SK-N-SH (cell line): ENCODE data around the gene IGFBPL1. TPM values are rescaled to one million over a fixed set of nuclear protein-coding genes. Genes with fewer than 3 reads are reported as not detected.

Experiments
- CTCF ChIA-PET: fragments of 300-600, 350-600 bp; formaldehyde crosslinking; extraction: SDS; loops from one replicate; lab custom pipeline; 2021; lab: Yijun Ruan, JAX
- POLR2A ChIA-PET: fragments of 350-600 bp; sonication (Branson Sonifier 250); formaldehyde crosslinking; extraction: SDS; loops from one replicate; lab custom pipeline; 2020; ENCODE audit warnings: antibody characterized with exemption, inconsistent platforms; lab: Yijun Ruan, JAX
- DNase-seq: peaks from one replicate; pipeline ENCODE4 v3.0.0; 2012
- H2AFZ ChIP-seq: fragments of 200-600 bp; sonication (generic); 2 replicates; pipeline ENCODE4 v1.8.1; 2016; ENCODE audit warnings: antibody characterized with exemption, mild to moderate bottlenecking, low read depth
- H3F3A ChIP-seq: fragments of 200-600 bp; sonication (generic); replicated peaks from 2 replicates; pipeline ENCODE3; 2016; ENCODE audit warnings: antibody characterized with exemption, mild to moderate bottlenecking; ENCODE audit not compliant: insufficient read depth
- H3K27ac ChIP-seq, 2 experiments: fragments of 200-500 bp in 1 of 2; fragments of 200-600 bp in 1 of 2; sonication (Bioruptor generic) in 1 of 2; sonication (generic), shearing (Covaris generic) in 1 of 2; 2 replicates each; pipeline versions ENCODE4 v1.5.1 to v1.6.1; 2014 to 2016; ENCODE audit warnings: low read depth in 2 of 2, inconsistent platforms in 1 of 2, low read length in 1 of 2, mild to moderate bottlenecking in 1 of 2, mixed read lengths in 1 of 2
- H3K27me3 ChIP-seq: fragments of 200-600 bp; sonication (generic), shearing (Covaris generic); 2 replicates; pipeline ENCODE4 v1.6.1; 2016; ENCODE audit warnings: mixed run types; ENCODE audit not compliant: insufficient read depth
- H3K36me3 ChIP-seq, 2 experiments: fragments of 200-500 bp in 1 of 2; fragments of 200-600 bp in 1 of 2; sonication (Bioruptor generic) in 1 of 2; sonication (generic) in 1 of 2; replicated peaks in 1 of 2; 2 replicates each; pipeline versions ENCODE3 to v1.5.1; 2014 to 2016; ENCODE audit warnings: low read length in 1 of 2, mild to moderate bottlenecking in 1 of 2; ENCODE audit not compliant: insufficient read depth in 2 of 2, control insufficient read depth in 1 of 2
- H3K4me1 ChIP-seq, 2 experiments: fragments of 200-500 bp in 1 of 2; fragments of 200-600 bp in 1 of 2; sonication (Bioruptor generic) in 1 of 2; sonication (generic), shearing (Covaris generic) in 1 of 2; 2 replicates each; pipeline versions ENCODE4 v1.5.1 to v1.6.1; 2014 to 2016; ENCODE audit warnings: low read depth in 1 of 2, low read length in 1 of 2, mixed run types in 1 of 2; ENCODE audit not compliant: insufficient read depth in 2 of 2, control insufficient read depth in 1 of 2
- H3K4me2 ChIP-seq: fragments of 200-600 bp; sonication (generic), shearing (Covaris generic); 2 replicates; pipeline ENCODE4 v1.6.1; 2017; ENCODE audit warnings: mixed run types
- H3K4me3 ChIP-seq, 2 experiments: fragments of 200-500 bp in 1 of 2; fragments of 200-600 bp in 1 of 2; sonication (Bioruptor generic) in 1 of 2; sonication (generic), shearing (Covaris generic) in 1 of 2; 2 replicates each; pipeline versions ENCODE4 v1.5.1 to v1.8.1; 2014 to 2016; ENCODE audit warnings: low read depth in 2 of 2, inconsistent platforms in 1 of 2, low read length in 1 of 2, mild to moderate bottlenecking in 1 of 2, mixed read lengths in 1 of 2, moderate library complexity in 1 of 2
- H3K79me2 ChIP-seq: fragments of 200-600 bp; sonication (generic); 2 replicates; pipeline ENCODE4 v1.8.1; 2017; ENCODE audit warnings: mild to moderate bottlenecking; ENCODE audit not compliant: insufficient read depth
- H3K9ac ChIP-seq: fragments of 200-600 bp; sonication (generic); 2 replicates; pipeline ENCODE4 v1.6.1; 2017; ENCODE audit warnings: mixed run types
- H3K9me2 ChIP-seq: fragments of 200-600 bp; sonication (generic); 2 replicates; pipeline ENCODE4 v1.6.1; 2017; ENCODE audit warnings: mixed run types
- H3K9me3 ChIP-seq: fragments of 200-600 bp; sonication (generic); 2 replicates; pipeline ENCODE4 v1.6.1; 2017; ENCODE audit warnings: mixed run types, mild to moderate bottlenecking, moderate library complexity
- H4K20me1 ChIP-seq: fragments of 200-600 bp; sonication (generic); 2 replicates; pipeline ENCODE4 v1.6.1; 2017; ENCODE audit warnings: mild to moderate bottlenecking, mixed run types; ENCODE audit not compliant: insufficient read depth
- EP300 ChIP-seq, 2 experiments: IDR thresholded peaks; 2 replicates each; pipeline versions ENCODE4 v1.4.0 to v1.6.1; 2012; ENCODE audit warnings: borderline replicate concordance in 1 of 2, low read depth in 1 of 2, low read length in 1 of 2
- FOSL2 ChIP-seq: IDR thresholded peaks from 2 replicates; pipeline ENCODE4 v1.4.0; 2012; ENCODE audit warnings: low read depth, mild to moderate bottlenecking, moderate library complexity, borderline replicate concordance
- JUND ChIP-seq: IDR thresholded peaks from 2 replicates; pipeline ENCODE4 v1.4.0; 2012
- MEF2A ChIP-seq: IDR thresholded peaks from 2 replicates; pipeline ENCODE4 v1.4.0; 2012; ENCODE audit warnings: low read depth, borderline replicate concordance
- MXI1 ChIP-seq: IDR thresholded peaks from 2 replicates; pipeline ENCODE4 v1.6.1; 2012; ENCODE audit warnings: mild to moderate bottlenecking, low read depth, low read length, improper control_type of control experiment
- PBX3 ChIP-seq: IDR thresholded peaks from 2 replicates; pipeline ENCODE4; 2012
- YY1 ChIP-seq: IDR thresholded peaks from 2 replicates; pipeline ENCODE4 v1.4.0; 2012; ENCODE audit warnings: low read depth, mild to moderate bottlenecking
- WGBS: methylation state at CpG from one replicate; pipeline ENCODE4 v1.1.6; 2017; ENCODE audit warnings: low lambda C conversion rate; 5-methylcytosine and 5-hydroxymethylcytosine counted together
- polyA plus RNA-seq, 3 experiments: library from polyadenylated mRNA; depleted of rRNA; stranded (reverse); fragments of >200 nt; gene quantifications; 2 replicates each; pipeline ENCODE4 v1.2.3, GENCODE V29; 2012
- TF ChIP-seq, protein P1 (sequence below): IDR thresholded peaks from 2 replicates; pipeline ENCODE4 v1.4.0; 2012; ENCODE audit warnings: low read depth
- TF ChIP-seq, protein P2 (sequence below): fragments of 150-350 bp; IDR thresholded peaks from 2 replicates; pipeline ENCODE4 v1.6.1; 2017; ENCODE audit warnings: antibody characterized with exemption, low read length, low read depth, borderline replicate concordance

Gene IGFBPL1
- polyA plus RNA-seq, 1 of the 3 experiments (the other 2 are of a cell fraction) = 0.41 TPM

DNA sequence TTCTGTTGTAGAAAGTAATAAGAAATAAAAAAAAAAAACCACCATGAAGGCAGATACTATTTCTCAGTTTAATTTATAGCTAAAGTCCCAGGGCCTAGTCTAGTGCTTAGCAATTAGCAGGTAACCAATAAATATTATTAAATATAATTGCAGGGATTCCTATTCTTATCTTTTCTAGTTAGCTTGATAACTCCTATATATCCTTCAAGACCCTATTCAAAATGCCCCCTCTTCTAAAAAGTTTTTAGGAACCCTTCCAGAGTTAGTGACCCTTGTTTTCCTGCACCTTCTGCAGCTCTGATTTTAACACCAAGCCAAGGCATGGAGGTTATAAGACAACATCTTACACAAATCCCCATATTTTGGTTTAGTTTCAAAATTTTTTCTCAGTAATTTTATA, 56.4 kb downstream of the IGFBPL1 start:
- H3K27ac ChIP-seq = no peak overlapping the region
- DNase-seq = no peak
- TF ChIP-seq MXI1 (no peak), YY1 (no peak), FOSL2 (no peak), JUND (no peak), EP300 (IDR thresholded peaks at IDR 0.05; ENCODE audit: borderline replicate concordance in 1 of 2, low read depth in 1 of 2, low read length in 1 of 2) (no peak), MEF2A (no peak), PBX3 (no peak)
- TF ChIP-seq, protein P1, sequence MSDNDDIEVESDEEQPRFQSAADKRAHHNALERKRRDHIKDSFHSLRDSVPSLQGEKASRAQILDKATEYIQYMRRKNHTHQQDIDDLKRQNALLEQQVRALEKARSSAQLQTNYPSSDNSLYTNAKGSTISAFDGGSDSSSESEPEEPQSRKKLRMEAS = no peak
- TF ChIP-seq, all 33 proteins: peak for 0
- peaks cover 0 to 21% of the 10 kb centered on the region in 2 experiments; a peak in 2 of 4 replicates for H3K4me1 ChIP-seq
- H3K36me3 ChIP-seq = no peaks in the 10 kb centered on the region
- no peak overlapping the region for H3K4me2 ChIP-seq
- H3K9me2 ChIP-seq = no peaks in the 10 kb centered on the region
- no peaks in the 10 kb centered on the region for H3K9me3 ChIP-seq
- H3K79me2 ChIP-seq = no peaks in the 10 kb centered on the region
- H4K20me1 ChIP-seq = no peaks in the 10 kb centered on the region
- no peak overlapping the region for H3K9ac ChIP-seq
- ChIA-PET CTCF (interaction anchor here (2.7 kb wide), 1 partner anchor 454 kb away, joined by 19 read pairs; no protein-coding TSS in a partner anchor), POLR2A (no interaction called here)
- H2AFZ ChIP-seq = no peak overlapping the region
- no peaks in the 10 kb centered on the region for H3F3A ChIP-seq
- no peak overlapping the region for H3K4me3 ChIP-seq
- H3K27me3 ChIP-seq = peaks cover 6% of the 10 kb centered on the region; the same call in 1 of the 2 replicates

DNA sequence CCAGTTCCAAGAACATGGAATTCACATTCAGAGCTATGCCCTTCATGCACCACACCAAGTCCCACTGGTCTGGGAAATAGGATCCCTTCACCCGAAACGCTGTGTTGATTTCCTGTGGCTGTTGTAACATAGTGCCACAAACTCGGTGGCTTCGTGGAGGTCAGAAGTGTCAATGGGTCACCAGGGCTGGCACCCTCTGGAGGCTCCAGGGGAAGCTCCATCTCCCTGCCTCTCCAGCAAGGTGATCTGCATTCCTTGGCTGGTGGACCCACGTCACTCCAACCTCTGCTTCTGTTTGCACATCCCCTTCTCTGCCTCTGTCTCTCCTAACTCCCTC, 60.7 kb downstream of the IGFBPL1 start:
- no peaks in the 10 kb centered on the region for H3F3A ChIP-seq
- 72% methylated on average over 4 of the region's 5 CpGs for WGBS

More for the DNA sequence above, 60.7 kb downstream of the IGFBPL1 start:
- no peak for DNase-seq
- Histone ChIP-seq H3K27ac (no peak overlapping the region), H3K27me3 (no peaks in the 10 kb centered on the region), H4K20me1 (no peaks in the 10 kb centered on the region), H3K9ac (no peak overlapping the region), H3K79me2 (no peaks in the 10 kb centered on the region), H3K4me1 (peaks cover 0 to 27% of the 10 kb centered on the region in 2 experiments; a peak in 2 of 4 replicates), H3K9me2 (no peaks in the 10 kb centered on the region), H3K4me2 (no peak overlapping the region), H3K9me3 (no peaks in the 10 kb centered on the region), H2AFZ (0 out of 2 replicates have a peak overlapping the region, but pooled peaks have one; percentile 43), H3K4me3 (no peak overlapping the region), H3K36me3 (no peaks in the 10 kb centered on the region)
- POLR2A ChIA-PET = no interaction called here
- CTCF ChIA-PET = interaction anchor here (0.6 to 7.2 kb wide), 25 partner anchors 9 to 455 kb away, joined by 3 to 124 read pairs (median 4); partner anchors contain the start of gene SHB
- TF ChIP-seq, protein P2, sequence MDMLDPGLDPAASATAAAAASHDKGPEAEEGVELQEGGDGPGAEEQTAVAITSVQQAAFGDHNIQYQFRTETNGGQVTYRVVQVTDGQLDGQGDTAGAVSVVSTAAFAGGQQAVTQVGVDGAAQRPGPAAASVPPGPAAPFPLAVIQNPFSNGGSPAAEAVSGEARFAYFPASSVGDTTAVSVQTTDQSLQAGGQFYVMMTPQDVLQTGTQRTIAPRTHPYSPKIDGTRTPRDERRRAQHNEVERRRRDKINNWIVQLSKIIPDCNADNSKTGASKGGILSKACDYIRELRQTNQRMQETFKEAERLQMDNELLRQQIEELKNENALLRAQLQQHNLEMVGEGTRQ = no peak
